Measurements from ENCODE around the gene LRRC2. TPM values are rescaled to one million over a fixed set of nuclear protein-coding genes. Genes with fewer than 3 reads are reported as not detected.
A peak's percentile ranks its signal among the peaks of the same experiment; 100 is the strongest.

LRRC2 gene
- total and polyA plus RNA-seq, 12 donors, result 0.09 to 4.7 (median 1.2) TPM; not detected in 1

GRCh38 chr3:46477756-46478155, 88.3 kb downstream of the LRRC2 start:
- peaks cover 9% of the 10 kb centered on the region for H3K27me3 ChIP-seq
- no peaks in the 10 kb centered on the region for H3K9me3 ChIP-seq (replicated peaks in 1 of 3)
- intact Hi-C loops (cut with DNase I), result no loop called here
- H3K36me3 ChIP-seq (replicated peaks in 1 of 2), result no peaks in the 10 kb centered on the region
- 78 to 89% (median 81%) methylated on average over 6 of the region's 6 CpGs for WGBS, 4 donors
- H3K4me1 ChIP-seq (replicated peaks in 1 of 2), result no peaks in the 10 kb centered on the region
- DNase-seq, result no peak
- H3K27ac ChIP-seq, result no peak overlapping the region
- no peak overlapping the region for H3K4me3 ChIP-seq
- no peak for TF ChIP-seq CTCF (IDR thresholded peaks at IDR 0.05)
- TF ChIP-seq POLR2A (IDR thresholded peaks at IDR 0.05), result no peak

- intact Hi-C loops (cut with DNase I), result no loop called here
- WGBS, 4 donors, result 66 to 78% (median 71%) methylated on average over 4 of the region's 4 CpGs
- H3K36me3 ChIP-seq (replicated peaks in 1 of 2), result no peaks in the 10 kb centered on the region
- no peaks in the 10 kb centered on the region for H3K9me3 ChIP-seq (replicated peaks in 1 of 3)
- no peak overlapping the region for H3K4me3 ChIP-seq
- TF ChIP-seq CTCF (IDR thresholded peaks at IDR 0.05) (no peak), POLR2A (IDR thresholded peaks at IDR 0.05) (no peak)
- no peak for DNase-seq
- H3K27ac ChIP-seq, result no peak overlapping the region
- peaks cover 9% of the 10 kb centered on the region for H3K27me3 ChIP-seq
- H3K4me1 ChIP-seq (replicated peaks in 1 of 2), result no peaks in the 10 kb centered on the region
Measured at GRCh38 chr3:46477145-46477544, 89.0 kb downstream of the LRRC2 start.

- no peaks in the 10 kb centered on the region for H3K9me3 ChIP-seq (replicated peaks in 1 of 3)
- TF ChIP-seq POLR2A (IDR thresholded peaks at IDR 0.05), result no peak
- no peak for TF ChIP-seq CTCF (IDR thresholded peaks at IDR 0.05)
- H3K27me3 ChIP-seq, result peaks cover 5% of the 10 kb centered on the region
- peak in 1 of 7 donors; percentile 3 for DNase-seq
- 81 to 88% (median 84%) methylated on average over 2 of the region's 2 CpGs for WGBS, 4 donors
- H3K27ac ChIP-seq, result no peak overlapping the region
- no peaks in the 10 kb centered on the region for H3K4me1 ChIP-seq (replicated peaks in 1 of 2)
- H3K36me3 ChIP-seq (replicated peaks in 1 of 2), result no peaks in the 10 kb centered on the region
- intact Hi-C loops (cut with DNase I), result no loop called here
- H3K4me3 ChIP-seq, result no peak overlapping the region
Measured at GRCh38 chr3:46472736-46473135, 93.4 kb downstream of the LRRC2 start.

- peaks cover 5% of the 10 kb centered on the region for H3K27me3 ChIP-seq
- H3K9me3 ChIP-seq (replicated peaks in 1 of 3), result no peaks in the 10 kb centered on the region
- TF ChIP-seq CTCF (IDR thresholded peaks at IDR 0.05) (no peak), POLR2A (IDR thresholded peaks at IDR 0.05) (no peak)
- no peaks in the 10 kb centered on the region for H3K36me3 ChIP-seq (replicated peaks in 1 of 2)
- intact Hi-C loops (cut with DNase I), result no loop called here
- no peak overlapping the region for H3K4me3 ChIP-seq
- WGBS, 4 donors, result 94 to 100% (median 95%) methylated on average over 1 to 5 of the region's 5 CpGs
- H3K4me1 ChIP-seq (replicated peaks in 1 of 2), result no peaks in the 10 kb centered on the region
- DNase-seq, result peak in 1 of 7 donors; percentile 5
- no peak overlapping the region for H3K27ac ChIP-seq
Measured at GRCh38 chr3:46471371-46471914, 94.7 kb downstream of the LRRC2 start.

All from adrenal gland (tissue), 12 donors.